Germinal center (tissue), 1 donor: Measurements from ENCODE around the gene TMEM263.
"Not testable (repeated sequence)": the region's sequence is repeated elsewhere in the genome, so short reads cannot be mapped to it uniquely, and the experiment has no call there.

ENCODE experiments used
- DNase-seq: peaks from one replicate; pipeline ENCODE4 v3.0.0; 2012; ENCODE audit warnings: mixed read lengths, low spot score

TMEM263 gene

GRCh38 chr12:106986625-106987389 is 31.1 kb downstream of the TMEM263 start, which contains the start of gene MTERF2:
TSS of gene MTERF2 (minus strand) at chr12:106987146. CDS start at chr12:106978714, 8,432 bp downstream.
- DNase-seq = peak; percentile 95

- no peak for DNase-seq
Measured at GRCh38 chr12:106987846-106988245, 32.1 kb downstream of the TMEM263 start.

DNA sequence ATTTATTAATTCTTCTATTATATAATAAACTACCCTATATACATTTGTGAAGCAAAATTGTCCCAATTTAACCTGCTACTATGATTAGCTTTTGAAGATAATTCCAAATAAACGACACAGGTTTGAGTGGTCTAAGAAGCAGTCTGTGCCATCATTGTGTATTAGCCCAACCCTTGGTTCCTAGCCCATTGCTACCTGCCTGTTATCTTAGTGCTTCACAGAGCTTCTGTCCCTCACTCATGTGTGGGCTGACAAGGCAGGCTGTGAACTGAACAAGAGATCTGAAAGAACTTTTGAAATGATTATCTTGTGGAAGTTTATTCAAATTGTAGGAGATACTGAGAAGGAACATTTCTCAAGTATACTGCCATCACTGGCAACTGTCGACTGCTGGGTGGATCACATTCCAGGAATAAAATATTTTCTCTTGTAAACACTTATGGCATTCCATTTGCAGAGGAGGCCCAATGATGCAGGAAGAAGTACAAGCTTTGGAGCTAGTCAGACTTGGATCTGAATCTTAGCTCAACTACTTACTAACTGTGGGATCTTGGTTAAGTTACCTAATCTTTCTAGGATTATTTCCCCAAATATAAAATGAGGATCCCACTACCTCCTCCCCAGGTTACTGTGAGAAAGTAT is 39.0 kb downstream of the TMEM263 start:
- DNase-seq = no peak

- DNase-seq = not testable (repeated sequence)
Measured at GRCh38 chr12:106996102-106996501, 40.4 kb downstream of the TMEM263 start.

DNA sequence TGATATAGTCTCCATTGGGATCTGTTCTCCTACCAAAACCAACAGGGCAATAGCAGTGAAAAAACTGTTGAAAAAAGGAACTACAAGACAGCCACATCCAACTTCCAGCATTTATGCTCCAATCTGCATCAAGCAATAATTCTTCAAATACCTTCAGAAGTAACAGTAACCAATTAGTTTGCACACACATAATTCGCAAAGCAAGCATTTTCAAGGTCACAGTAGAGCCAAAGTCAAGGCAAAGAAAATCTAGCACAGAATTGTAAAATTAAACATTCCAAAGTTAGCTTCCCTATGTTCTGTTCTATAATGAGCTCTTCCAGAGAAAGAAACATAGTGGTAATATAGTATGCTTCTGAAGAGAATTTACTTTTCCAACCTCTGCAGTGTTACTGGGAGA is 42.2 kb downstream of the TMEM263 start:
- no peak for DNase-seq

DNA sequence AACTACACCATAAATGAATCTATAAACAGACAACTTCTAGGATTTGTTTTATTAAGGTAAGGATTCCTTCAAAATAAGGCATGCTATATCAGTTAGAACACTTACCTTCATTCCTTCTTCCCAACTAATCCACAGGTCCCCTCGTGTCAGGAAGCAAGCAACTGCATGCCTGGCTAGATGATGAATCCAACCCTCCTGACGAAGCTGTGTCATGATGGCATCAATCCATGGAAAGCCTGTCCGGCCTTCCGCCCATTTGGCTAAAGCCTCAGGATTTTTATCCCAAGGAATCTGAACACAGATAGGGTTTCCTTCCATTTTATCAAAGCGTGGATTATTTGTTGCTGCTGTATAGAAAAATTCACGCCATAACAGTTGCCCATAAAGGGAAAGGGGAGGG is 43.7 kb downstream of the TMEM263 start:
- no peak for DNase-seq

GRCh38 chr12:107002665-107003064 is 47.0 kb downstream of the TMEM263 start:
- DNase-seq = not testable (repeated sequence)

- DNase-seq = no peak
Measured at GRCh38 chr12:107007411-107007810, 51.7 kb downstream of the TMEM263 start.

- no peak for DNase-seq
Measured at GRCh38 chr12:107011519-107011918, 55.8 kb downstream of the TMEM263 start.

DNA sequence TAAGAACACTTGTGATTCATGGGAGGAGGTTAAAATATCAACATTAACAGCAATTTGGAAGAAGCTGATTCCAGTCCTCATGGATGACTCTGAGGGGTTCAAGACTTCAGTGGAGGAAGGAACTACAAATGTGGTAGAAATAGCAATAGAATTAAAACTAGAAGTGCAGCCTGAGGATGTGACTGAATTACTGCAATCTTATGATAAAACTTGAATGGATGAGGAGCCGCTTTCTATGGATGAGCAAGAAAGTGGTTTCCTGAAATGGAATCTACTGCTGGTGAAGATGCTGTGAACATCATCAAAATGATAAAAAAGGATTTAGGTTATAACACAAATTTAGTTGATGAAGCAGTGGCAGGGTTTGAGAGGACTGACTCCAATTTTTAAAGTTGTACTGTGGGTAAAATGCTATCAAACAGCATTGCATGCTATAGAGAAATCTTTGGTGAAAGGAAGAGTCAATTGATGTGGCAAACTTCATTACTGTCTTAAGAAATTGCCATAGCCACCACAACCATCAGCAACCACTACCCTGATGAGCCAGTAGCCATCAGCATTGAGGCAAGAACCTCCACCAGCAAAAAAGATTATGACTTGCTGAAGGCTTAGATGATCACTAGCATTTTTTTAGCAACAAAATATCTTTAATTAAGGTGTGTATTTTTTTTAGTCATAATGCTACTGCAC is 57.2 kb downstream of the TMEM263 start:
- no peak for DNase-seq

DNA sequence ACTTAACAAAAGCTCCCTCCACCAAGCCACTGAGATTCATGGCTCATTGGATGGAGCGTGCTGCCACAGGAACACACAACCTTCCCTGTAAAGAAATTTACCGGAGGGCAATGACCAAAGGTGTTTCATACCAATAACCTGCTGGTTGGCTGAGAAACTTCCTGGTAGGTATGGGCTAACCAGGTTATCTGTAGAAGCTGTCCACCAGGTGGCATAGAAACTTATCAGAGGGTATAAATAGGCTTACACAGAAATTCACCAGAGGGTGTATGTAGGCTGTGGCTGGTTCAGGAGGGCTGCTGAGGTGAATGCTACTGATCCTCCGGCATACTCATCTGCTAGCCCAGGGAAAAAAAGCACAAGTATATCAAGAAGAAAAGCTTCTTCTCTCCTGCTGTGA is 58.3 kb downstream of the TMEM263 start:
- no peak for DNase-seq

DNA sequence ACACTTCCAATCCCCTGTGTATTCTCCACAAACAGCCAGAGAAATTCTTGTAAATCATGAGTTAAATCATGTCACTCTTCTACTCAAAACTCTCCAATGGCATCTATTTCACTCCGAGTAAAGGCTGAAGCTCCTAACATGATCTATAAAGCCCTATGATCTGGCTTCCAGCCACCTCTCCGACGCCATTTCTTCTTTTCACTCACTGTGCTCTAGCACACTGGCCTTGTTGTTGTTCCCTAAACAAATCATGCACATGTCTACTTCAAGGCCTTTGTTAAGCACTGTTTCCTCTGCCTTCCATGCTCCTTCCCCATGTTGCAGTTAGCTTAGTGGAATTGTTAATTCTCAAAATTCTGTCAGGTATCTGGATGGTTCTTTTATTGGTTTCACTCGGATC is 61.3 kb downstream of the TMEM263 start:
- DNase-seq = no peak

DNA sequence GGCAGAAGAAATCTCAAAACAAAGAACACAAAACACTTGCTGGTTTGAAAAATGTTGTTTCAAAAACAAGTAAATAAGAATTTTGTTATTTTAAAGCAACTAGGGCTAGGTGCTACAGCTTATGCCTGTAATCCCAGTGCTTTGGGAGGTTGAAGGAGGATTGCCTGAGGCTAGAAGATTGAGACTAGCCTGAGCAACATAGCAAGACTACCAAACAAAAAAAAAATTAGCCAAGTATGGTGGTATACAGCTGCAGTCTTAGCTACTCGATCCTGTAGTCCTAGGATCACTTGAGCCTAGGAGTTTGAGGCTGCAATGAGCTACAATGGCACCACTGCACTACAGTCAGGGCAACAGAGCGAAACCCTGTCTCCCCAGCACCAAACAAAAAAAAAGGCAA is 63.8 kb downstream of the TMEM263 start:
- DNase-seq = no peak
